GM21360 (cell line): Measurements from ENCODE around the gene DROSHA.

ENCODE experiments used
- ATAC-seq: cut with Tn5 transposase; IDR thresholded peaks from one replicate; pipeline ENCODE4 v1.9.1; 2021; ENCODE audit warnings: mild to moderate bottlenecking, moderate library complexity; ENCODE audit not compliant: unreplicated experiment

DROSHA gene

DNA sequence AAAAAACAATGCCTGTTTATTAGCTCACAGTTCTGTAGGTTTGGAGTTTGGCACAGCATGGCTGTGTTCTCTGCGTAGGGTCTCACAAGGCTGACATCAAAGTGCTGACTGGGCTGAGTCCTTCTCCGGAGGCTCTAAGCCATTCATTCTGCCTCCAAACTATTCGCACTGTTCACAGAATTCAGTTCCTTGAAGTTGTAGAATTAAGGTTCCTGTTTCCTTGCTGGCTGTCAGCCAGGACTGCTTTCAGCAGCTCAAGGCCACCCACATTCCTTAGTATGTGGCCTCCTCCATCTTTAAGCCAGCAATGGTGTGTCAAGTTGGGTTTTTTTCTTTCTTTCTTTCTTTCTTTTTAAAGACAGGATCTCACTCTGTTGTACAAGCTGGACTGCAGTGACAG lies 176.6 kb downstream of the DROSHA start:
- ATAC-seq, result no peak
